HG03103 (cell line): Measurements from ENCODE around the gene DCDC2.
"Not testable (repeated sequence)": the region's sequence is repeated elsewhere in the genome, so short reads cannot be mapped to it uniquely, and the experiment has no call there.

Experiments
- ATAC-seq: cut with Tn5 transposase; IDR thresholded peaks from one replicate; pipeline ENCODE4 v1.9.1; 2021; ENCODE audit warnings: low read depth; ENCODE audit not compliant: unreplicated experiment

Gene DCDC2

GRCh38 chr6:24273096-24273870, 84.6 kb downstream of the DCDC2 start:
- no peak for ATAC-seq

- ATAC-seq: no peak
These were observed 85.3 kb downstream of the DCDC2 start for GRCh38 chr6:24272553-24272952.

GRCh38 chr6:24272148-24272547, 85.7 kb downstream of the DCDC2 start:
- no peak for ATAC-seq

- ATAC-seq: no peak
These were observed 87.8 kb downstream of the DCDC2 start for GRCh38 chr6:24270011-24270410.

- ATAC-seq: not testable (repeated sequence)
These were observed 99.6 kb downstream of the DCDC2 start for GRCh38 chr6:24258214-24258613.

GRCh38 chr6:24257282-24257681, 100.6 kb downstream of the DCDC2 start:
- ATAC-seq: no peak

- ATAC-seq: peak; percentile 92
These were observed 102.2 kb downstream of the DCDC2 start for GRCh38 chr6:24255676-24256075.

GRCh38 chr6:24253360-24253759, 104.5 kb downstream of the DCDC2 start:
- no peak for ATAC-seq

- no peak for ATAC-seq
These were observed 105.6 kb downstream of the DCDC2 start for GRCh38 chr6:24252280-24252679.

- ATAC-seq: no peak
These were observed 106.5 kb downstream of the DCDC2 start for GRCh38 chr6:24251339-24251738.

- ATAC-seq: no peak
These were observed 107.9 kb downstream of the DCDC2 start for GRCh38 chr6:24249926-24250325.

GRCh38 chr6:24245275-24245674, 112.6 kb downstream of the DCDC2 start:
- no peak for ATAC-seq

- no peak for ATAC-seq
These were observed 114.9 kb downstream of the DCDC2 start for GRCh38 chr6:24242924-24243323.

GRCh38 chr6:24241779-24242178, 116.1 kb downstream of the DCDC2 start:
- ATAC-seq: not testable (repeated sequence)

GRCh38 chr6:24240943-24241342, 116.9 kb downstream of the DCDC2 start:
- no peak for ATAC-seq

- ATAC-seq: no peak
These were observed 117.4 kb downstream of the DCDC2 start for GRCh38 chr6:24240380-24240928.

- ATAC-seq: no peak
These were observed 119.2 kb downstream of the DCDC2 start for GRCh38 chr6:24238700-24239099.

GRCh38 chr6:24236779-24237178, 121.1 kb downstream of the DCDC2 start:
- not testable (repeated sequence) for ATAC-seq

GRCh38 chr6:24233813-24234442, 123.9 kb downstream of the DCDC2 start:
- no peak for ATAC-seq

- ATAC-seq: no peak
These were observed 126.4 kb downstream of the DCDC2 start for GRCh38 chr6:24231438-24231977.

GRCh38 chr6:24229696-24230405, 128.0 kb downstream of the DCDC2 start:
- no peak for ATAC-seq
